ENCODE data around the gene ASMT.
"Not testable (repeated sequence)": the region's sequence is repeated elsewhere in the genome, so short reads cannot be mapped to it uniquely, and the experiment has no call there.

ASMT gene

GRCh38 chrX:1652011-1652811 lies 37.4 kb downstream of the ASMT start:
- not testable (repeated sequence) for H3K36me3 ChIP-seq (ENCODE audit: low read depth); H3K9me3 ChIP-seq (ENCODE audit: severe bottlenecking); H3K4me1 ChIP-seq (ENCODE audit: insufficient read depth, poor library complexity, severe bottlenecking); H3K4me3 ChIP-seq (ENCODE audit: severe bottlenecking); H3K27ac ChIP-seq (ENCODE audit: poor library complexity, severe bottlenecking); DNase-seq (ENCODE audit: low spot score); H3K27me3 ChIP-seq (ENCODE audit: insufficient read depth, poor library complexity, severe bottlenecking)
- peak; percentile 53; the same call in 2 of the 3 replicates for ATAC-seq (ENCODE audit: low read depth)
- TF ChIP-seq, protein P1, sequence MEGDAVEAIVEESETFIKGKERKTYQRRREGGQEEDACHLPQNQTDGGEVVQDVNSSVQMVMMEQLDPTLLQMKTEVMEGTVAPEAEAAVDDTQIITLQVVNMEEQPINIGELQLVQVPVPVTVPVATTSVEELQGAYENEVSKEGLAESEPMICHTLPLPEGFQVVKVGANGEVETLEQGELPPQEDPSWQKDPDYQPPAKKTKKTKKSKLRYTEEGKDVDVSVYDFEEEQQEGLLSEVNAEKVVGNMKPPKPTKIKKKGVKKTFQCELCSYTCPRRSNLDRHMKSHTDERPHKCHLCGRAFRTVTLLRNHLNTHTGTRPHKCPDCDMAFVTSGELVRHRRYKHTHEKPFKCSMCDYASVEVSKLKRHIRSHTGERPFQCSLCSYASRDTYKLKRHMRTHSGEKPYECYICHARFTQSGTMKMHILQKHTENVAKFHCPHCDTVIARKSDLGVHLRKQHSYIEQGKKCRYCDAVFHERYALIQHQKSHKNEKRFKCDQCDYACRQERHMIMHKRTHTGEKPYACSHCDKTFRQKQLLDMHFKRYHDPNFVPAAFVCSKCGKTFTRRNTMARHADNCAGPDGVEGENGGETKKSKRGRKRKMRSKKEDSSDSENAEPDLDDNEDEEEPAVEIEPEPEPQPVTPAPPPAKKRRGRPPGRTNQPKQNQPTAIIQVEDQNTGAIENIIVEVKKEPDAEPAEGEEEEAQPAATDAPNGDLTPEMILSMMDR (IDR thresholded peaks at IDR 0.05; ENCODE audit: poor library complexity, severe bottlenecking), result peak; percentile 88

DNA sequence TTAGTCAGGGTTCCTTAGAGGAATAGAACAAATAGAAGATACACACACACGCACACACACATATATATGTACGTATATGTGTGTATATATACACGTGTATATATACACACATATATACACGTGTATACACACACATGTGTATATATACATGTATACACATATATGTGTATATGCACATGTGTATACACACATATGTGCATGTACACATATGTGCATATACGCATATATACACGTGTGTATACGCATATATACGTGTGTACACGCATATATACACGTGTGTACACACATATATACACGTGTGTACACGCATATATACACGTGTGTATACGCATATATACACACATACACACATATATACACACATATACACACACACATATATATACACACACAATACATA lies 41.5 kb downstream of the ASMT start:
- no peaks in the 10 kb centered on the region for H3K36me3 ChIP-seq (ENCODE audit: low read depth)
- ATAC-seq (ENCODE audit: low read depth), result no peak
- H3K9me3 ChIP-seq (ENCODE audit: severe bottlenecking), result no peaks in the 10 kb centered on the region
- TF ChIP-seq, protein P1 (IDR thresholded peaks at IDR 0.05; ENCODE audit: poor library complexity, severe bottlenecking), result no peak
- no peak overlapping the region for H3K4me3 ChIP-seq (ENCODE audit: severe bottlenecking)
- no peak overlapping the region for H3K27ac ChIP-seq (ENCODE audit: poor library complexity, severe bottlenecking)
- DNase-seq (ENCODE audit: low spot score), result no peak
- peaks cover 6% of the 10 kb centered on the region for H3K4me1 ChIP-seq (ENCODE audit: insufficient read depth, poor library complexity, severe bottlenecking)
- H3K27me3 ChIP-seq (ENCODE audit: insufficient read depth, poor library complexity, severe bottlenecking), result no peaks in the 10 kb centered on the region

DNA sequence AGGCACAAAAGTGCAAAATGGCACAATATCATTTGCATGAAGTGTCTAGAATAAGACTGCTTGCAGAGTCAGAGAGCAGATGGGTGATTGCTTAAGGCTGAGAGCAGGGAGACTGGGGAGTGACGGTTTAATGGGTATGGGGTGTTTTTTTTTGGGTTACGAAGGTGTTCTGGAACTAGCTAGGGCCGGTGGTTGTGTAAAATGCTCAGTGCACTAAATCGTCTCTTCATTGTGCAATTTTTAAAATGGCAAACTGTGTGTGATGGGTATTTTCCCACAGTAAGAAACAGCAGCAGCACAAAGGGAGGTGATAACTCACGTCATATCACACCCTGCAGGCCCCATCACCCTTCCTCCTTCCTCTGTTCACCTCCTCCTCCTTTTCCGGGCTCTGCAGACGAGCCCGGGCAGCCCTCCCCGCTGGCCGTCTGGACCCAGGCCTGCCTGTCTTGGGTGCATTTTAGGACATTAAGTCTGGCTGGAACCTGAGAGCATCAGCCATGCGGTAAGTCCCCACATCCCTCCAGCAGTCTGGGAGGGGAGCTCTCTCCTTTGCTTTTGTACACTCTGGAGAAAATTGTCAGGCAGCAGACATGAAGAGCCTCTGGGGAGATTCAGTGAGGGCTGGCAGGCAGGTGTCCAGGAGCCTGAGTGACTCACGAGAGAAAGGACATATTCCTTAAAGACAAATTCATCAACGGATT lies 42.7 kb downstream of the ASMT start:
- peaks cover 6% of the 10 kb centered on the region for H3K4me1 ChIP-seq (ENCODE audit: insufficient read depth, poor library complexity, severe bottlenecking)
- peak overlapping the region; percentile 3 for H3K27ac ChIP-seq (ENCODE audit: poor library complexity, severe bottlenecking)
- H3K36me3 ChIP-seq (ENCODE audit: low read depth), result no peaks in the 10 kb centered on the region
- no peak for DNase-seq (ENCODE audit: low spot score)
- H3K4me3 ChIP-seq (ENCODE audit: severe bottlenecking), result no peak overlapping the region
- H3K27me3 ChIP-seq (ENCODE audit: insufficient read depth, poor library complexity, severe bottlenecking), result no peaks in the 10 kb centered on the region
- TF ChIP-seq, protein P1 (IDR thresholded peaks at IDR 0.05; ENCODE audit: poor library complexity, severe bottlenecking), result peak; percentile 43
- no peaks in the 10 kb centered on the region for H3K9me3 ChIP-seq (ENCODE audit: severe bottlenecking)
- peak; percentile 83 for ATAC-seq (ENCODE audit: low read depth)

- no peaks in the 10 kb centered on the region for H3K27me3 ChIP-seq (ENCODE audit: insufficient read depth, poor library complexity, severe bottlenecking)
- DNase-seq (ENCODE audit: low spot score), result peak; percentile 12
- no peaks in the 10 kb centered on the region for H3K9me3 ChIP-seq (ENCODE audit: severe bottlenecking)
- H3K4me1 ChIP-seq (ENCODE audit: insufficient read depth, poor library complexity, severe bottlenecking), result peaks cover 6% of the 10 kb centered on the region
- TF ChIP-seq, protein P1 (IDR thresholded peaks at IDR 0.05; ENCODE audit: poor library complexity, severe bottlenecking), result no peak
- no peaks in the 10 kb centered on the region for H3K36me3 ChIP-seq (ENCODE audit: low read depth)
- no peak overlapping the region for H3K4me3 ChIP-seq (ENCODE audit: severe bottlenecking)
- H3K27ac ChIP-seq (ENCODE audit: poor library complexity, severe bottlenecking), result peak overlapping the region; percentile 3
- ATAC-seq (ENCODE audit: low read depth), result peak; percentile 39
These were observed 43.2 kb downstream of the ASMT start for GRCh38 chrX:1658071-1658491.
